Endothelial cell of umbilical vein (primary cell): ENCODE data around the gene PARP3. TPM values are rescaled to one million over a fixed set of nuclear protein-coding genes. Genes with fewer than 3 reads are reported as not detected.

Source experiments
- BruUV-seq: library from RNA; stranded (reverse); fragments of 400-500 nt; replicated peaks from 2 replicates; lab custom pipeline; 2021; lab: Mats Ljungman, UMichigan
- CTCF ChIA-PET: fragments of 300-600, 350-600 bp; sonication (Branson Sonifier 250); formaldehyde crosslinking; loops from one replicate; lab custom pipeline; 2021; ENCODE audit warnings: antibody characterized with exemption, inconsistent platforms; lab: Charles Lee
- POLR2A ChIA-PET: fragments of 300-600, 350-600 bp; sonication (Branson Sonifier 250); formaldehyde crosslinking; loops from one replicate; lab custom pipeline; 2021; ENCODE audit warnings: antibody characterized with exemption, inconsistent platforms; lab: Charles Lee
- DNase-seq: peaks from one replicate; pipeline ENCODE4 v3.0.0-alpha.2; 2011; ENCODE audit warnings: low read depth, low spot score
- FAIRE-seq: peaks from 2 replicates; lab custom pipeline; 2011; peaks lifted over from hg19 to GRCh38; lab: Jason Lieb, UNC
- H2AFZ ChIP-seq: 2 replicates; pipeline ENCODE4 v1.6.0; 2012; ENCODE audit warnings: low read depth, low read length, control low read depth, inconsistent platforms
- H3K27ac ChIP-seq: 2 replicates; pipeline ENCODE4 v1.5.1; 2011; ENCODE audit warnings: low read depth, mild to moderate bottlenecking, control low read depth, low read length, moderate library complexity; ENCODE audit not compliant: insufficient read depth
- H3K27me3 ChIP-seq, 2 experiments: 2 replicates each; pipeline versions ENCODE4 v1.6.0 to v1.6.1; 2011; ENCODE audit warnings: low read length in 2 of 2, mixed read lengths in 1 of 2; ENCODE audit not compliant: control insufficient read depth in 2 of 2, insufficient read depth in 2 of 2
- H3K36me3 ChIP-seq, 2 experiments: 2 replicates in 1 of 2; 3 replicates in 1 of 2; pipeline ENCODE4 v1.5.1; 2011; ENCODE audit warnings: low read length in 2 of 2, mild to moderate bottlenecking in 1 of 2, moderate library complexity in 1 of 2; ENCODE audit not compliant: control insufficient read depth in 2 of 2, insufficient read depth in 2 of 2; ENCODE audit errors: extremely low read depth in 1 of 2
- H3K4me1 ChIP-seq: 3 replicates; pipeline ENCODE4 v1.5.1; 2011; ENCODE audit warnings: mild to moderate bottlenecking, low read length; ENCODE audit not compliant: control insufficient read depth, insufficient read depth; ENCODE audit errors: extremely low read depth
- H3K4me2 ChIP-seq: 2 replicates; pipeline ENCODE4 v1.6.1; 2011; ENCODE audit warnings: low read length, control low read depth, mixed read lengths; ENCODE audit not compliant: insufficient read depth
- H3K4me3 ChIP-seq, 3 experiments: fragments of 200-600 bp in 1 of 3; sonication (generic), shearing (Covaris generic) in 1 of 3; replicated peaks in 1 of 3; 2 replicates each; pipeline ENCODE4 v1.5.1; 2011 to 2016; ENCODE audit warnings: control low read depth in 3 of 3, low read length in 3 of 3, mild to moderate bottlenecking in 2 of 3, inconsistent platforms in 1 of 3, low read depth in 1 of 3, moderate library complexity in 1 of 3; ENCODE audit not compliant: insufficient read depth in 1 of 3
- H3K79me2 ChIP-seq: 2 replicates; pipeline ENCODE4 v1.6.0; 2012; ENCODE audit warnings: low read length, inconsistent platforms; ENCODE audit not compliant: control insufficient read depth, insufficient read depth
- H3K9ac ChIP-seq: replicated peaks from 2 replicates; pipeline ENCODE3; 2011; ENCODE audit warnings: low read length, control low read depth; ENCODE audit not compliant: insufficient read depth; ENCODE audit errors: extremely low read depth
- H3K9me1 ChIP-seq: replicated peaks from 3 replicates; pipeline ENCODE4 v1.6.0; 2011; ENCODE audit warnings: mild to moderate bottlenecking, low read length; ENCODE audit not compliant: control insufficient read depth, insufficient read depth; ENCODE audit errors: extremely low read depth
- H3K9me3 ChIP-seq: replicated peaks from 2 replicates; pipeline ENCODE4 v1.5.1; 2012; ENCODE audit warnings: low read length, inconsistent platforms; ENCODE audit not compliant: control insufficient read depth, insufficient read depth
- H4K20me1 ChIP-seq: replicated peaks from 2 replicates; pipeline ENCODE3; 2011; ENCODE audit warnings: mild to moderate bottlenecking, low read length; ENCODE audit not compliant: control insufficient read depth, insufficient read depth; ENCODE audit errors: extremely low read depth
- EZH2 ChIP-seq: IDR thresholded peaks from 2 replicates; pipeline ENCODE4 v1.6.1; 2012; ENCODE audit warnings: borderline replicate concordance, low read depth, mild to moderate bottlenecking, moderate library complexity, low read length, inconsistent platforms; ENCODE audit not compliant: severe bottlenecking
- FOS ChIP-seq: IDR thresholded peaks from 2 replicates; pipeline ENCODE4 v1.6.1; 2011; ENCODE audit warnings: mild to moderate bottlenecking, low read length, moderate library complexity, borderline replicate concordance; ENCODE audit not compliant: insufficient read depth
- GATA2 ChIP-seq: IDR thresholded peaks from 2 replicates; pipeline ENCODE4 v1.7.0; 2011; ENCODE audit warnings: low read depth, mild to moderate bottlenecking, moderate library complexity, mixed read lengths, low read length; ENCODE audit not compliant: insufficient read length, insufficient read depth
- JUN ChIP-seq: IDR thresholded peaks from 2 replicates; pipeline ENCODE4 v1.6.1; 2011; ENCODE audit warnings: borderline replicate concordance, low read depth; ENCODE audit not compliant: insufficient read length, insufficient read depth
- MYC ChIP-seq: IDR thresholded peaks from one replicate; pipeline ENCODE4 v1.6.1; 2011; ENCODE audit warnings: mild to moderate bottlenecking, low read depth, low read length
- POLR2A ChIP-seq: IDR thresholded peaks from 2 replicates; pipeline ENCODE4 v1.6.1; 2012; ENCODE audit warnings: low read depth, mild to moderate bottlenecking, control low read depth, low read length
- POLR2AphosphoS5 ChIP-seq: IDR thresholded peaks from 2 replicates; pipeline ENCODE4 v1.6.1; 2012; ENCODE audit warnings: low read depth, mild to moderate bottlenecking, control low read depth, low read length, moderate library complexity; ENCODE audit not compliant: insufficient read depth
- dilution Hi-C: fragments of 300-500 bp; cut with MboI; formaldehyde crosslinking; loops from one replicate; pipeline ENCODE4 v1.15.0; 2019; ENCODE audit warnings: low sequenced_read_pairs; ENCODE audit not compliant: extremely low pct_ligation_motif_present
- intact Hi-C: fragments of 100-400 bp; cut with micrococcal nuclease; formaldehyde crosslinking; loops from one replicate; pipeline ENCODE4 v1.10.0; 2022
- polyA plus RNA-seq, 4 experiments: library from polyadenylated mRNA; depleted of rRNA in 3 of 4; stranded (reverse) in 3 of 4; unstranded in 1 of 4; fragments of >200 nt; gene quantifications; 2 replicates each; pipeline versions ENCODE4 v1.2.1 to v1.2.3, GENCODE V29; 2011 to 2012; ENCODE audit warnings: missing spikeins in 1 of 4
- total RNA-seq: library from RNA; stranded (reverse); gene quantifications from 2 replicates; pipeline ENCODE4 v1.2.3, GENCODE V29; 2021
- TF ChIP-seq, protein P1 (sequence below): IDR thresholded peaks from 2 replicates; pipeline ENCODE4 v1.6.1; 2011; ENCODE audit not compliant: insufficient read depth, insufficient read length
- TF ChIP-seq, protein P2 (sequence below), 2 donors: IDR thresholded peaks; 1 replicate in 1 of 2; 2 replicates in 1 of 2; pipeline ENCODE4 v1.5.1; 2011; ENCODE audit warnings: low read length in 2 of 2, mild to moderate bottlenecking in 2 of 2, moderate library complexity in 2 of 2, control low read depth in 1 of 2, inconsistent platforms in 1 of 2, low read depth in 1 of 2; ENCODE audit not compliant: insufficient read depth in 1 of 2; ENCODE audit errors: extremely low read depth in 1 of 2

Gene PARP3
- total and polyA plus RNA-seq, 2 donors (not counting 3 experiments of a cell fraction or from before 2014, with no cell fraction given), result 10.0 to 13.8 TPM

DNA sequence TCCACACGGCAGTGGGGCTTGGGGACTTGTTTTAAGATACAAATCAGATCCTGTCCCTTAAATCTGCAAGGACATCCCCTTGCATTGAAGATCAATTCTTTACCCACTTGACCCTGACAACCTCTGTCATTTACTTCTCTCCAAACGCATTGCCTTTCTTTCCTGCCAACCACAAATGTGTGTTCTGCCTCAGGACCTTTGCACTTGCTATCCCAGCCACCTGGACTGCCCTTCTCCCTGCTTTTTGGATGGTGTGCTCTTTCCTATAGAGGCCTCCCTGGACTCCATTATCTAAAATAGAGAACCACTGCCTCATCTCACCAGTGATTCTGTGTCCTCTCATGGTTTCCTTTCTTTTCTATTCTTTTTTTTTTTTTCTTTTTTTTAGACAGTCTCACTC lies 55.0 kb downstream of the PARP3 start:
- ChIA-PET POLR2A (interaction anchor here (0.6 kb wide), 1 partner anchor 119 kb away, joined by 3 read pairs; no protein-coding TSS in a partner anchor), CTCF (no interaction called here)
- peaks cover 19% of the 10 kb centered on the region for H3K4me1 ChIP-seq
- no peak overlapping the region for H2AFZ ChIP-seq
- H3K79me2 ChIP-seq, result peaks cover 29% of the 10 kb centered on the region
- H3K27ac ChIP-seq, result no peak overlapping the region
- DNase-seq (no peak), FAIRE-seq (no peak)
- dilution Hi-C loops (loop anchor here (10.0 kb wide), 1 partner anchor 148 kb away; no protein-coding TSS in a partner anchor), intact Hi-C loops (no loop called here)
- H3K9me3 ChIP-seq, result no peaks in the 10 kb centered on the region
- peaks cover 11 to 20% of the 10 kb centered on the region in 2 experiments for H3K36me3 ChIP-seq
- H3K4me2 ChIP-seq, result no peak overlapping the region
- no peaks in the 10 kb centered on the region for H3K9me1 ChIP-seq
- no TSS peak for BruUV-seq
- no peak overlapping the region for H3K9ac ChIP-seq
- no peaks in the 10 kb centered on the region for H3K27me3 ChIP-seq
- TF ChIP-seq, protein P1, sequence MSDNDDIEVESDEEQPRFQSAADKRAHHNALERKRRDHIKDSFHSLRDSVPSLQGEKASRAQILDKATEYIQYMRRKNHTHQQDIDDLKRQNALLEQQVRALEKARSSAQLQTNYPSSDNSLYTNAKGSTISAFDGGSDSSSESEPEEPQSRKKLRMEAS, result no peak
- TF ChIP-seq MYC (no peak), GATA2 (no peak), POLR2A (no peak), FOS (no peak), EZH2 (no peak), POLR2AphosphoS5 (no peak), JUN (no peak)
- TF ChIP-seq, protein P2, sequence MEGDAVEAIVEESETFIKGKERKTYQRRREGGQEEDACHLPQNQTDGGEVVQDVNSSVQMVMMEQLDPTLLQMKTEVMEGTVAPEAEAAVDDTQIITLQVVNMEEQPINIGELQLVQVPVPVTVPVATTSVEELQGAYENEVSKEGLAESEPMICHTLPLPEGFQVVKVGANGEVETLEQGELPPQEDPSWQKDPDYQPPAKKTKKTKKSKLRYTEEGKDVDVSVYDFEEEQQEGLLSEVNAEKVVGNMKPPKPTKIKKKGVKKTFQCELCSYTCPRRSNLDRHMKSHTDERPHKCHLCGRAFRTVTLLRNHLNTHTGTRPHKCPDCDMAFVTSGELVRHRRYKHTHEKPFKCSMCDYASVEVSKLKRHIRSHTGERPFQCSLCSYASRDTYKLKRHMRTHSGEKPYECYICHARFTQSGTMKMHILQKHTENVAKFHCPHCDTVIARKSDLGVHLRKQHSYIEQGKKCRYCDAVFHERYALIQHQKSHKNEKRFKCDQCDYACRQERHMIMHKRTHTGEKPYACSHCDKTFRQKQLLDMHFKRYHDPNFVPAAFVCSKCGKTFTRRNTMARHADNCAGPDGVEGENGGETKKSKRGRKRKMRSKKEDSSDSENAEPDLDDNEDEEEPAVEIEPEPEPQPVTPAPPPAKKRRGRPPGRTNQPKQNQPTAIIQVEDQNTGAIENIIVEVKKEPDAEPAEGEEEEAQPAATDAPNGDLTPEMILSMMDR (IDR thresholded peaks at IDR 0.05; ENCODE audit: extremely low read depth in 1 of 2, insufficient read depth in 1 of 2, low read depth in 1 of 2, low read length in 2 of 2), result no peak
- H4K20me1 ChIP-seq, result no peaks in the 10 kb centered on the region
- no peak overlapping the region for H3K4me3 ChIP-seq
